Measurements from ENCODE around the gene PTGES.
"Not testable (repeated sequence)": the region's sequence is repeated elsewhere in the genome, so short reads cannot be mapped to it uniquely, and the experiment has no call there.

Gene PTGES, protein sequence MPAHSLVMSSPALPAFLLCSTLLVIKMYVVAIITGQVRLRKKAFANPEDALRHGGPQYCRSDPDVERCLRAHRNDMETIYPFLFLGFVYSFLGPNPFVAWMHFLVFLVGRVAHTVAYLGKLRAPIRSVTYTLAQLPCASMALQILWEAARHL

DNA sequence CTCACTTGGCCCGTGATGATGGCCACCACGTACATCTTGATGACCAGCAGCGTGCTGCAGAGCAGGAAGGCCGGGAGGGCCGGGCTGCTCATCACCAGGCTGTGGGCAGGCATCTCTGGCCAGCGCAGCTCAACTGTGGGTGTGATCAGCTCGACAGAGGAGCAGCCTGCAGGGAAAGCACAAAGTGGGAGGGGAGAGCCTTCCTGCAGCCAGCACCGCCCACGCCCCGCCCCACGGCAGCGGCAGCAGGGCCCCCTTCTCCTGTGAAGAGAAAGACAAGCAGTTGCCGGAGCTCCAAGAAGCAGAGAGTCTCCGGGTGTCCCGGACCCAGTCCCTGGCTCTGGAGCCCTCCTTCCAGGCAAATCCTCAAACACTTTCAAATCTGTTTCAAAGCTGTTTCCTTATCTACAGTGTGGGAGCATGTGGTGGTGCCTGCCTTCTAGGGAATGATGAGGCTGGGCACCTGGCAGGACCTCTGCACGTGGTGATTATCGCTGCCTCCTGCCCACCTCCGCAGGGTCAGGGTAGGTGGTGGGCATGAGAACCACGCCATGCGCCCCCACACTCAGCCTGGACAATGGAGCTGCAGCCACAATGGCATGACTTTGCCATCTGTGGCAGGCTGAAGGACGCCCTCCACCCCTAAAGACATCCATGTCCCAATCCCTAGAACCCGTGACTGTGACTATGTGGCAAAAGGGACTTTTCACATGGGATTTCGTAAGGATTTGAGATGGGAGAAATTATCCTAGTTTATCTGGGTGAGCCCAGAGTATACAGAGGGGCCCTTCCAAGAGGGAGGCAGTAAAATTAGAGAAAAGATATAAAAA, at the start of gene PTGES:
TSS of gene PTGES (minus strand) at position 143 of the 830 bp plus-strand sequence. CDS start at position 113, 30 bp downstream.
- TF ChIP-seq, protein P1, sequence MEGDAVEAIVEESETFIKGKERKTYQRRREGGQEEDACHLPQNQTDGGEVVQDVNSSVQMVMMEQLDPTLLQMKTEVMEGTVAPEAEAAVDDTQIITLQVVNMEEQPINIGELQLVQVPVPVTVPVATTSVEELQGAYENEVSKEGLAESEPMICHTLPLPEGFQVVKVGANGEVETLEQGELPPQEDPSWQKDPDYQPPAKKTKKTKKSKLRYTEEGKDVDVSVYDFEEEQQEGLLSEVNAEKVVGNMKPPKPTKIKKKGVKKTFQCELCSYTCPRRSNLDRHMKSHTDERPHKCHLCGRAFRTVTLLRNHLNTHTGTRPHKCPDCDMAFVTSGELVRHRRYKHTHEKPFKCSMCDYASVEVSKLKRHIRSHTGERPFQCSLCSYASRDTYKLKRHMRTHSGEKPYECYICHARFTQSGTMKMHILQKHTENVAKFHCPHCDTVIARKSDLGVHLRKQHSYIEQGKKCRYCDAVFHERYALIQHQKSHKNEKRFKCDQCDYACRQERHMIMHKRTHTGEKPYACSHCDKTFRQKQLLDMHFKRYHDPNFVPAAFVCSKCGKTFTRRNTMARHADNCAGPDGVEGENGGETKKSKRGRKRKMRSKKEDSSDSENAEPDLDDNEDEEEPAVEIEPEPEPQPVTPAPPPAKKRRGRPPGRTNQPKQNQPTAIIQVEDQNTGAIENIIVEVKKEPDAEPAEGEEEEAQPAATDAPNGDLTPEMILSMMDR (IDR thresholded peaks at IDR 0.05; ENCODE audit: insufficient read depth, low read depth, low read length, missing control alignments): no peak
- DNase-seq (ENCODE audit: low read depth): peak; percentile 43
- no peak within 1 kb of the TSS for H3K4me3 ChIP-seq (ENCODE audit: low read depth, low read length)

DNA sequence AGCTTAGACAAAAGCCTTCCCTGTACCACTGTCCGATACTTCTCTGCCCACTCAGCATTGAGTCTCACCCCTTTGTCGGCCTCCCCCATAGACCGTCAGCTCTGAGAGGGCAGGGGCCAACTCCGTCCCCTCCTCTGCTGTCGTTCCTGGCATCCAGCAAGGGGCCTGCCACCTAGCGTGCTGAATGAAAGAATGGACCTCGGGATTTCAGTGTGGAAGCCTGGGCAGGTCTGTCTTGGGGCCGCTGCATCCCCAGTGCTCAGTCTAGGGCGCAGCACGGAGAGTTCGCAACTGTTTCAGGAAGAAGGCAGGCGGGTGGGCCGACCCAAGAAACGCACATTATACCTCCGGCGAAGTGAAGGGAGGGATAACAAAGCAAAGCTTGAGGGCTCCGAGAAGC, 48.7 kb upstream of the PTGES start:
- DNase-seq (ENCODE audit: low read depth): no peak
- no peak overlapping the region for H3K4me3 ChIP-seq (ENCODE audit: low read depth, low read length)
- TF ChIP-seq, protein P1 (IDR thresholded peaks at IDR 0.05; ENCODE audit: insufficient read depth, low read depth, low read length, missing control alignments): no peak

DNA sequence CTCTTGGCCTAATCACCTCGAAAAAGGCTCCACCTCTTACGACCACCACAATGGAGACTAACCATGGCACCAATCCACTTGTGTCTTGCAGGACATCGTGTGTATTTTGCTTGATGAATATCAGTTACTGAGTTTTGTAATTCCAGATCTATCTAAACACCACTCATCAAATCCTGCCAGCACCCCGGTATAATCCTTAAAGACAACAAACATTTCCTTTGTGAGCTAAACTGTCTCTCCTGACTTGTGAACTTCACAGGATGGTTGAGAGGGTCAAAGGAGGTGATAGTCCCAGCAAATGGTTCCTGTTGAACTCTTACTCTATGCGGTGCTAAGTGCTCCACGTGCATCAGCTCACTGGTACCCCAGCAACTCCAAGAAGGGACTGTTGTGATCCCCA, 46.1 kb upstream of the PTGES start:
- DNase-seq (ENCODE audit: low read depth): no peak
- TF ChIP-seq, protein P1 (IDR thresholded peaks at IDR 0.05; ENCODE audit: insufficient read depth, low read depth, low read length, missing control alignments): no peak
- no peak overlapping the region for H3K4me3 ChIP-seq (ENCODE audit: low read depth, low read length)

DNA sequence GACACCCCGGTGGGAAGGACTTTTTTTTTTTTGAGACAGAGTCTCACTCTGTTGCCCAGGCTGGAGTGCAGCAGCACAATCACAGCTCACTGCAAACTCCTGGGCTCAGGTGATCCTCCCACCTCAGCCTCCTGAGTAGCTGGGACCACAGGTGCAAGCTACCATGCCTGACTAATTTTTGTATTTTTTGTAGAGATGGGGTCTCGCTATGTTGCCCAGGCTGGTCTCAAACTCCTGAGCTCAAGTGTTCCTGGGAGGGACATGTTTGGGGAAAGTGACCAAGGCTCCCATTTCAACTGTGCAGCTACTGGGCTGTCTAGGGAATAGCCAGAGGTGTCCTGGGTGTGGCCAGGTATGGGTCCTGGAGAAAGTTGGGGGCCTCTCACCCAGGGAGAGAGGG, 43.2 kb upstream of the PTGES start:
- DNase-seq (ENCODE audit: low read depth); H3K4me3 ChIP-seq (ENCODE audit: low read depth, low read length): not testable (repeated sequence)

DNA sequence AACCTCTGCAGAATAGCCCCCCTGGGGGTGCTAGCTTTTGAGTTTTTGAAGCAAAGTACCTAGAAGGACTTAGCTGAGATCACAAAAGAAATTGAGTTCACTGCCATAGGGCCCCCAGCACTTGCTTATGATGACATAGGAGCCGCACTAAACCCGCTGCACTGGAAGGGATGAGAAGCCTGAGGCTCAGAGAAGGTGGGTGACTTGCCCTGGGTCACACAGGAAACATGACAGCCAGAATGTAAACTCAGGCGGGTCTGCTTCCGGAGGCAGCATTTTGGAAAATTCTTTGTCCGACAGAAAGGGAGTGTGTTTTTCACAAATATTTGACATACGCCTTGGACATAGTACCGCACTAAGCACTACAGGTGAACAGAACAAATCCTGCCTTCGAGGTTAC, 41.7 kb upstream of the PTGES start:
- TF ChIP-seq, protein P1 (IDR thresholded peaks at IDR 0.05; ENCODE audit: insufficient read depth, low read depth, low read length, missing control alignments): no peak
- H3K4me3 ChIP-seq (ENCODE audit: low read depth, low read length): no peak overlapping the region
- no peak for DNase-seq (ENCODE audit: low read depth)

DNA sequence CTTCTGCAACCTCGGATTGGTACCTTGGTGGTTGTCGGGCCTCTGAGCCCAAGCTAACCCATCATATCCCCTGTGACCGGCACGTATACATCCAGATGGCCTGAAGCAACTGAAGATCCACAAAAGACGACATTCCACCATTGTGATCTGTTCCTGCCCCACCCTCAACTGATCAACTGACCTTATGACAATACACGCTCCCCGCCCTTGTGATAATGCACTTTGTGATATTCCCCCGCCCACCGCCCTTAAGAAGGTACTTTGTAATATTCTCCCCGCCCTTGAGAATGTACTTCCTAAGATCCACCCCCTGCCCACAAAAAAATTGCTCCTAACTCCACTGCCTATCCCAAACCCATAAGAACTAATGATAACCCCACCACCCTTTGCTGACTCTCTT, 33.6 kb upstream of the PTGES start:
- H3K4me3 ChIP-seq (ENCODE audit: low read depth, low read length): no peak overlapping the region
- TF ChIP-seq, protein P1 (IDR thresholded peaks at IDR 0.05; ENCODE audit: insufficient read depth, low read depth, low read length, missing control alignments): no peak
- DNase-seq (ENCODE audit: low read depth): no peak

DNA sequence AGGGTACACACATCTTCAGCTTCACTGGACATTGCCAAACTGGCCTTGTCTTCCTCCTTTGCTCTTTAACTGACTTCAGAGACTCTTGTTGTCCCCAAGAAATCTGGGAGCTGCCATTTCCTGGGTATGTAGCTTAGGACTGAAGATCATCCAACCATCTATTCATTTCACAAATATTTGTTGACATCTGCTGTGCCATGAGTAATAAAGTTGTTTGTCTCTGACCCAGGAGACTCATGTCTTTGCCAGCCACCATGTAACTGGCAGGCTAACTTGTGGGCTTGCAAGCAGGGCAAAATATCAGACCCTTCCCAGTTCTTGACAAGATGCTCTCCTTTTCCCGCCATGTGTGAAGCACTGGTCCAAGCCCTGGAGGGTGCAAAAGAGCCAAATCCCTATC, 33.0 kb upstream of the PTGES start:
- TF ChIP-seq, protein P1 (IDR thresholded peaks at IDR 0.05; ENCODE audit: insufficient read depth, low read depth, low read length, missing control alignments): no peak
- no peak for DNase-seq (ENCODE audit: low read depth)
- no peak overlapping the region for H3K4me3 ChIP-seq (ENCODE audit: low read depth, low read length)

DNA sequence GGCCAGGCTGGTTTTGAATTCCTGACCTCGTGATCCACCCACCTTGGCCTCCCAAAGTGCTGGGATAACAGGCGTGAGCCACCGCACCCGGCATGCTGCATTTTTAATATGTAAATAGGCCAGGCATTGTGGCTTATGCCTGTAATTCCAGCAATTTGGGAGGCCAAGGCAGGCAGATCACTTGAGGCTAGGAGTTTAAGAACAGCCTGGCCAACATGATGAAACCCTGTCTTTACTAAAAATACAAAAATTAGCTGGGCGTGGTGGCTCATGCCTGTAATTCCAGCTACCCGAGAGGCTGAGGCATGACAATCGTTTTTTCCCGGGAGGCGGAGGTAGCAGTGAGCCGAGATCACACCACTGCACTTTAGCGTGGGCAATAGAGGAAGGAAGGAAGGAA, 32.1 kb upstream of the PTGES start:
- not testable (repeated sequence) for DNase-seq (ENCODE audit: low read depth); H3K4me3 ChIP-seq (ENCODE audit: low read depth, low read length)

All from GM12865 (cell line).